Dedifferentiated amniotic fluid mesenchymal stem cell (primary cell): ENCODE measurements around the gene PDE2A.

Experiments used
- DNase-seq: peaks from one replicate; pipeline ENCODE4 v3.0.0-alpha.2; 2016; ENCODE audit errors: extremely low spot score

Gene PDE2A

DNA sequence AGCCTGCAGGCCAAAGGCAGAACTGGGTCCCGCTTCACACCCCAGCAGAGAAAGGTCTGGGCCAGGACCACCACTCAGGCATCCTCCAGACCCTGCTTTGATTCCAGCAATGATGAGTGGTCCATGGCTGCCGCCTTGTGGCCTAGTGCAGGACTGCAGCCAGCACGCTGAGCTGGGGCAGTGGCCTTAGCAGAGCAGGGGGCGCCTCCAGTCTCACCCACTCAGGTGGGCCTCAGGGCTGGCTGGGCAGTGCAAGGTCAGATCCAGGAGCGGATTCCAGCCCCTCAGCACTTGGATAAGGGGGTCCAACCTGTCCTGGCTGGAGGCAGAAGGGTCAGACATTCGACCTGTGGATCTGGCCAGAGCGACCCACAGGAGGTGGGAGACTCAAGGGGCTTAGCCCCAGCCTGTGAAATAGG, 9.6 kb upstream of the PDE2A start:
- no peak for DNase-seq

DNA sequence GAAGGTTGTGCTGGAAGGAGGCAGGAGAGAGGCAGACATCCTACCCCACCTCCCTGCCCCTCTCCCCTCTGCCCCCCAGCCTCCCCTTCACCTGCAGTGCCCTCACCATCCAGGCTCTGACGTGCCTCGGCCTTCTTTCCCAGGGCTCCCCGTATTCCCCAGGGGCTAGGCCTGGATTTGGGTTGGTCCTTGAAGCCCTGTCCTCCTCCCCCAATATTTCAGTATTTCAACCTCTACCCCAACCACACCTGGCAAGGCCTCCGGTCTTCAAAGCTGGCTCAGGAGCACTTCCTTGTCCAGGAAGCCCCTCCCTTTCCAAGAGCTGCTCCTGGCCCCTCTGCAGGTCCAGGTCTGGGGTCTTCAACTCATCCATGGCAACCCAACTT, 8.6 kb upstream of the PDE2A start:
- no peak for DNase-seq

DNA sequence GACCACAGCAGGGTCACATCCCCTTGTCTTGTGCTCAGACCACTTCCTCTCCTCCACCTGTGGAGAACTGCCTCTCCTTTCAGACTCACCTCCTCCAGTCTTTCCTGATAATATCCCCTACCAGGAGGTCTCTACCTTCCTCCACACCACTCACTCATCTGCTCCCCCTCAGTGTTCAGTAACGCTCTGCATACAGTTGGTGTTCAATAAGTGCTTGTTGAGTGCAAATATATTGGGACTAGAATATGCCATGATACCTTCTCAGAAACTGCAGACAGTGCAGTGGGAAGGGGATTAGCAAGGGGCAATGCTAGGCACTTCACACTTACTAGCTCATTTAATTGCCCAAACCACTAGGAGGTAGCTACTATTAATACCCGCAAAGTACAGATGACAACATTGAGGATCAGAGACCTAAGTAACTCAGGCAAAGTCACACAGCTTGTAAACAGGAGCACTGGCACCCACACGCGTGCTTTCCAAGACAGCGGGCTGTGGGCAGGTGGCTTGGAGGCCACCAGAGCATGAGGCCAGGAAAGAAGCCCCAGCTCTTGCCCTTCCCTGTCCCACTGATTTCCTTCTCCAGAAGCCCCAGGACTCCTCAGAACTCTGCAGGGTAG, 8.1 kb upstream of the PDE2A start:
- DNase-seq, result no peak

DNA sequence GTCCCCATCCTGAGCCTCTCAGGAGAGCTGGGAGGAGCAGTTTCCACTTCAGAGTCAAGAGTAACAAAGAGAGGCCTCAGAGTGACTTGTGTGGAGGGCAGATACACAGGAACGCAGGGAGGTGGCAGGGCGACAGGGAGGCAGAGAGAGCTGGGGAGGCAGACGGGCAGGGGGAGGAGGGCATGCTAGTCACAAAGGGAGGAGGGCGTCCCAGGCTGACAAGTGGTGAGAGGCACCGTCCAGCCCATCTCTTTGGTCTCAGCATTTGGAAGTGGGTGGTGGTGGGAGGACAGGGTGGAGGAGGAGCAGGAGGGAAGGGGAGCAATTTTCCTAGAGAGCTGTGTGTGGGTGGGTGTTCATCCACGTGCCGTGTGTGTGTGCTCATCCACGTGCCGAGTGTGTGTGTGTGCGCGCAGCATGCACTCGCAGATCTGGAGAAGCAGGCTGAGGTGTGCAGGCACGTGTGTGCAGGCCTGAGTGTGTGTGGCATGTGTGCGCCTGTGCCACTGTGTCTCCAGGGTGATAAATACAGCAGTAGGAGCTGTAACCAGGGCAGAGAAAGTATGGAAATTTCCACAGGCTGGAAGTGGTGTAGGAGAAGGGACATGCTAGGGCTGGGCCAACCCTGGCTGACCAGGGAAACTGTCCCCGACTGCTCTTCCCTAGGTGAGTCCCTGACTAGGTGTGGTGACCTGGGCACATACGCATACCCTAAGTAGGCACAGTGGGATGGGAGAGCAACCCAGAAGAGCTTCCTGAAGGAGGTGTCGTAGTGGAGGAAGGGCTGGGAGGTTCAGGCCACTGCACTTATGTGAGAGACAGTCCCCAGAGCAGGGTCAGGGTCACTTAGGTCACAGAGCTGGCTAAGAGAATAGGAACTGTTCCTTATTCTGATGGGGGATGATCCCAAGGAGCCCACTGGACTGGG, 7.3 kb upstream of the PDE2A start:
- DNase-seq, result no peak

DNA sequence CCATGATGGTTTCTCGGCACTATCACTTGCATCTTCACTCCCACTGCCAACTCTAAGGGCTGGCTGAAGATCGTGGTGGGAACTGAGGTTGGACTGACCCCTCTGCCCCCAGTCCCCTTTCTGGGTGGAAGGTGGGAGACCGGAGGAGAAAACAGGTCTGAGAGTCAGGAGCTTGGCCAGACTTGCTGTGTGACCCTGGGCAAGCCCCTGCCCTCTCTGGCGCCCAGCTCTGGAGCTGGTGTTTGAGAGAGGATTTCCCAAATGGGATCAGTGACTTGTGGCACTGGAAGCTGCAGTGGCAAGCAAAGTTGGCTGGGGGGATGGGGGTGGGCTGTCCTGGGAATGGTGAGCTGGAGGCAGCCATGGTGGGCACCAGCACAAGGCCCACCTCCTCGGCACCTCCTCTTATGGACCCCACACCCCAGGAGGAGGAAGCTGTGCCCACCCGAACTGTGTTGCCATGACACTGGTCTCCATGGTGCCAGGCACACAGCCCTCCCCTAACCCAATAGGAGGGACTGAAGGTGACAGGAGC, 6.5 kb upstream of the PDE2A start:
- DNase-seq, result no peak

DNA sequence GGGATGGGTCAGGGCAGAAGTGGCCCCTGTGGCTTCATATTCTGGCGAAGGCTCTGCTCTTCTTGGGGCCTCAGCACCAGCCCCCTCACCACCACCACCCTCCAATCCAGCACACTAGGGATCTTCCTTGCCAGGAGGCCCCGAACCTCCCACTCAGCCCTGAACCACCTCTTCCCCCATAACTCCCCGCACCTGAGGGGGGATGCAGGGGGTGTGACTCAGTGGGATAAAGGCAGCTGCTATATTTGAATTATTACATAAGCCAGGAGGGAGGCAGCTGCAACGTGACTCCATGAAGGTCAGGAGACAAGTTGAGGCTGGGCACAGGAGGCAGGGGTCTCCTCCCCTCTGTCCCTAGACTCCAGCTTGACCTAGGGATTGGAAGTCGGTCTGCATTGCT, 5.6 kb upstream of the PDE2A start:
- DNase-seq, result no peak

DNA sequence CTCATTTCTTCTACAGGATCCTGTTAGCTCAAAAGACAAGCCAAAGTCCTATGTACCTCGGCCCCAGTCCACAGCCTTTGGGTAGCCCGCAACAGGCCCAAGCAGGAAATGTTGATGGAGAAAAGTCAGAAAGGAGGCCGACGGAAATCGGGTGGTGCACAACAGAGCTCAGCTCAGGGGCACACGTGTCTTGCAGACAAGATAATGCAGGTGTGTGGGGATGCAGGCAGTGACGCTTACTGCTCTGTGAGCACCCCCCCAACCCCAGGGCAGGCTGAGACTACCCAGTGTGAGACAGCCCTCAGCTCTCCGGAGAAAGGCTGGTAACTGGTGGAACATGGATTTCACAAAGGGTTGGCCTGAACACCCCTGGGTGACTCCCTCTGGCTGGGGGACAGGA, 4.3 kb upstream of the PDE2A start:
- no peak for DNase-seq

DNA sequence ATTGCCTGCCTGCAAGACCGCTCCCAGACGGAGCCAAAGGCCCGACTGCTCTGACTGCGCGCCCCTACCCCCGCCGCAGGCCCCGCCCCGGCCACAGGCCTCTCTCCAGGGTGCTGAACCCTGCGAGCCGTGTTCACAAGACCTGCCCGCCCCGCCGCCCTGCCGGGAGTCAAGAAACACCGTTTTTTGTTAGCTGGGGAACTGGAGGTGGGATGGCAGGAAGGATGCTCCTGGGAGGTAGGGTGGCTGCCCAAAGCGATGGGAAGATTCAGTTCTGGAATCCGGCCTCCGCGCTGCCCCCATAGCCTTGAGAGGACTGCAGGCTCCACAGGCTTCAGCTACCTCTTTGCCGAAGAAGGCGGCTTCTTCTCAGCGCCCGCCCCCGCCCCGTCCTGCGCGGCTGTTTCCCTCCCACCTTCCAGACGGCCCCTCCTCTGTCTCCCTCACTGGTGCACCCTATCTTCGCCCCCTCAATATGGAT, 2.7 kb upstream of the PDE2A start:
- DNase-seq, result no peak

DNA sequence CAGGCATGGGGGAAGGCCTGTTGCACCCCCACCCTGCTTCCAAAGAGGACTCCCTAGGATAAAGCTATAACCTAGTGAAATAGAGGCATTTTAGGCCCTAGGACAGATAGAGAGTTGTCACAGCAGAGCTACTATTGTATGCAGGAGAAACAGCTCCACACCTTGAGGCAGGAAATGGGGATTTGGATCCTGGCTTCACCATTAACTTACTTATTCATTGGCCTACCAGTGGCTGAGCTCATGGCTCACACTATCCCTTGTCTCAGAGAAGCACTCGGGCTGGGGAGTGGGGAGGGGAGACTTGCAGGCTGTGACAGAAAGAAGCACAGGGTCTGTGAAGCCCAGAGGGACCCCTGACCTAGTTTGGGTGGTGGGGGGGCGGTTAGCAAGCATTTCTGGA, 999 bp upstream of the PDE2A start:
- DNase-seq, result no peak

DNA sequence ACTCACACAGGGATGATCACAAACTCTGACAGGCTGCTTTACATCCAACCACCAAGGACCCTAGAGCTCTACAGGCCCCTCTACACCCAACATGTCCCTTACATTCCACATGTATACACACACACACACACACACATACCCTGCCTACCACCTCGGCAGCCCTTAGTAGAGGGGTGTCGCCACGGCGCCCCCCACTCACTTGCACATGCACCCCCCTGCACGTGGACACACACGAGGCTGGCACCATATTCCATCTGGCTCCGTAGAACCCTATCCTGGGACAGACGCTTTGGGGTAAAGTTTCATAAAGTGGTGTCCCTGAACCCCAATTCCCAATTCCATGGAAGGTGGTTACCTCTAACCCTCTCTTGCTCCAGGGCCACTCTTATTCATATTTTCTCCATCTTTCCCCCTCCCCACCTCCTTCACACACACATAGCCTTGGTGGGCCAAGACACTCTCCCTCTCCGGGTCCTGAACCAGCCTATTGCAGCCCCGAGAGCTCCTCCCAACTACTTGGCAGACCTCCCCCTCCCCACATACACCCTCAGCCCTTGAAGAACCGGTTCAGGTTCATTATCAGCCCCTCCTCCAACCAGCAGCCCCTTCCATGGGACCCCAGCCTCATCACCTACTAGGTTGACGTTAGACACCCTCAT, 809 bp downstream of the PDE2A start:
- DNase-seq, result no peak

DNA sequence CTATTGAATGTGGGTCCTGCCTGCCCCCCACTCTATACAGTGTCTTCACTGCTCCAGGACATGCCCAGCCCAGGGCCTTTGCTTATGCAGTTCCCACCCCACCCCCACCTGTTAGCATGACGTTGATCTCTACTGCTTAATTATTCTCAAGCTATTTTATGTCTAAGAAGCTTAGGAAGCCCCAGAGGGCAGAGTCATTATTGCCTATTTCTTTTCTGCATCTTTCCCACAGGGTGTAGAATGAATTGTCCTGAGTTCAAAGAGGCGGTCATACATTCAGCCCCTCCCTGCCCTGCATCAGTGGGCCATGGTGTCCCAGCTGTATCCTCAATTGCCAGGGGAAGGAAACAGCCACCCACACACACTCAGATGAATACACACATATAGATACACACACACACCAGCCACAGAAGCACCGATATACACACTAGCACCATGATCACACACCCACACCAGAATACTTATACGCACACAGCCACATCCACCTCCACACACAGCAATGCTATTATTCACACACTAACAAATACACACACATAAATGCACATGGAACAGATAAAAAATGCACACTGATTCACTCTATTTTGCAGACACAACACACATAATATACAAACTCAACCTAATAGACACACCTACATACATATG, 1.5 kb downstream of the PDE2A start:
- DNase-seq, result no peak

DNA sequence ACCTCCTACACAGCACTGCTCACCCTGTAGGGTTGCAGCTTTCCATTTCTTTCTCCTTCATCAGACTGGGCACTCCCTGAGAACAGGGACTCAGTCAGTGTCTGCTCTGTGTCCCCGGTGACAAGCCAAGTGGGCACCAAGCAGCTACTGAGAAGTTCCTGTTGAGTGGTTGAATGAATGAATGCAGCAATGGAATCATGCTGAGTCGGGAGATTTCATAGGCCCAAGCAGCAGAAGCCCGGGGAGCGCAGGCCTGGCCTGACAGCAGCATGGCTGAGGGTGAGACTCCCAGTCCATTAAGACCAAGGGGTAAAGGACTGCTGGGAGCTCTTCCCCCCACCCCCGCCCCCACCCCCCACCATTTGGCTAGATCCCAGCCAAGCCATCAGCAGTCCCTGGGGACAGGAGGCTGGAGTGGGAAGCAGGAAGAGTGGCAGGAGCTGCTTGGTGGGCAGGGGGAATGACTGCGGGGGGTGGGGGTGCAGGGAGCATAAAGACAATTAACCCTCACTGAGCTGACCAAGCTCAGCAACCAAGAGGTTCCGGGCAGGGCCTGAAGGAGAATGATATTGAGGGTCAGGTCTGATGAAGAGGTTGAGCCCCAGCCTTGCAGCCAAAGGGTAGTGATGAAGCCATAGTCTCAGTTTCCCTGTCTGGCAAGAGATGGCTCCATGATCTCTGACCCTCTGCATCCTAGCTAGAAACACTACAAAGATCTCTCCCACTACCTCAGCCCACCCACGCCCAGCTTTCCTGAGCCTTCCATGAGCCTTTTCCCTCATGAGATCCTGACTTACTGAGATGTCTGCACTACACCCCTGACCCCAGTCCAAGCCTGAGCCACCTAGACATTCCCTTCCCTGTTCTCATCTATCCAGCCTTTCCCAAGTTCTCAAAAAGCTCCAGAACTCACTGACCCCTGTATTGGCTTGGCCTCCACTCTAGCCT, 2.8 kb downstream of the PDE2A start:
- DNase-seq, result no peak

DNA sequence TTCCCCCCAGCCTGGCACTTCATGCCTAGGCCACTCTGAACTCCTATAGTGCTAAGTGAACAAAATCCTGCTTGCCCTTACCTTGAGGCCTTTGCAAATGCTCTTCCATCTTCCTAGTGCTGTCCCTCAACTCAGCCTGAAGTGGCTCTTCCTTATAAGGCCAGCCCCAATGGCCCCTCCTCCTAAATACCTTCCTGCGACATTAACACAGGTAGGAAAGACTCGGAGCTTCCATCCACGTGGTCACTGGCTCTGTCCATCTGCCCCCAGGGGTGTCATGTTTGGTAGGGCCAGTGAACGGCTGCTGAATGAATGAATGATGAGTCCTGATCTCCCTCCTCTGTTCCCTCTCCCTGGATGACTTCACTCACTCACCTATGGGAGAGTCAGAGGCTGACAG, 4.2 kb downstream of the PDE2A start:
- DNase-seq, result no peak

DNA sequence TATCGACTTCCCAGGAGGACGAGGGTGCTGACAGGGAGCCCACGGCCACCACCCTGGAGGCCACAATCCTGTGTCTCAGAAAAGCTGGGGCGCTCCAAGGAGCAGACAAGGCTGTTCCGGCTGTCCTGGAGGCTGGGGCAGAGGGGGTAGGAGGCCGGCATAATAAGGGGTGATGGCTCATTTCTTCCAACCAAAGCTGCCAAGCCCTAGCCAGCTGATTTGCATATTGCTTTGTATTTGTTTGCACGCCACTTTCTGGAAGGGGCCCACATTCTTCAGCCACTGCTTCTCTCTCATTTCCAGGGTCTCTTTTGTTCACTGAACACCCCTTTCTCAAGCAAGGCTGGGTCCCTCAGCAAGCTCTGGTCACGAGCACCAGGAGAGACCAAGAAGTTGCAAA, 4.7 kb downstream of the PDE2A start:
- no peak for DNase-seq

DNA sequence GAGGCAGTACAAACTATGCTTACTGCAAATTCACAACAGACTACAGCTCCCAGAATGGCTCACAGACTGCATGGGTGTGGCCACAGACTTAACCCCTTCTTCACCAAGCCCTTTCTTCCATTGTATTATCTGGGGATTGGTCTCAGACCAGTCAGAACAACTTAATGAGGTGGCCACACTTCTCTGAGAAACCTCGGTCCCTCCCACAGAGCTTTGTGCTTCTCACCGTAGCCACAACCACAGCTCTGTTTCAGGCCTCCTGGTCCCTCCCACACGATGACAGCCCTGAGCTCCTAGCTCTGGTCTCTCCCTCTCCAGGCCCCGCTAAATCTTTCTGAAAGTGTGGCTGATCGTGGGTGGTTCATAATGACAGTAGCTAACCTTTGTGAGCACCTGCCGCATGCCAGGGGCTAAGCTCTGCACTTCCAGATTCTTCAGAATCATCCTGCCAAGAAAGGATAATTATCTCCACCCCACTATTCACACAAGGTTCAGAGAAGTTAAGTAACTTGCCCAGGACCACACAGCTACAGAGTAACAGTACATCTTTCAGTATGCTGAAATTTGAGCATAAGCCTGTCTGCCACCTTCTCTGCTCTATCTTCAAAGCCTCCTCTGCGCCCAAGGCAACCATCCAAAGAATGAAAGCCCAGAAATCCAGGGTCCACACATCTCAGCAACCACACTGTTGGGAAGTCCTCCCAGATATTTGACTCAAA, 5.4 kb downstream of the PDE2A start:
- DNase-seq, result no peak

DNA sequence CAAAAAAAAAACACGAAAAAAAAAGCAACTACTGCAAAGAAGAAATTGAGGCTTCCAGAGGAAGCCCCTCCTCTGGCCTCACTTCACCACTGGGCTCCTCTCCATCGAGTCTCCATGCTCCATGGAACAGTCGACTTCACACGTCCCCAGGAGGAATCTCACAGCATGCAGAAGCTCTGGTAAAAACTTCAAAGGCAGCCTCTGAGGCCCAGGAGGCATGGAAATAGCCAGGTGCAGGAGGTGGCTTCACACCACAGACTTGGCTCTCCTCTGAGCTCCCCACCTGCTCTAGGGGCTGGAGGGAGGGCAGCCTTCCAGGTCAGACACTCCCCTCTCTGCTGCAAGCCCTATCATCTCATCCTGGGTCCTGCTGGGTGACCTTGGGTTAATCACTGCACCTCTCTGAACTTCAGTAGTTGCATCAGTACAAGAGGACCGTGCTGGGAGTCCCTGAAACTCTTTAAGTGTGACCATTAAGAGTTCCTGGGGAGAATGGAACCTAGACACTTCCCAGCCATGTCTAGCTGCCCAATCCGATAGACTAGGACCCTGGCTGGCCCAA, 8.2 kb downstream of the PDE2A start:
- DNase-seq, result no peak

DNA sequence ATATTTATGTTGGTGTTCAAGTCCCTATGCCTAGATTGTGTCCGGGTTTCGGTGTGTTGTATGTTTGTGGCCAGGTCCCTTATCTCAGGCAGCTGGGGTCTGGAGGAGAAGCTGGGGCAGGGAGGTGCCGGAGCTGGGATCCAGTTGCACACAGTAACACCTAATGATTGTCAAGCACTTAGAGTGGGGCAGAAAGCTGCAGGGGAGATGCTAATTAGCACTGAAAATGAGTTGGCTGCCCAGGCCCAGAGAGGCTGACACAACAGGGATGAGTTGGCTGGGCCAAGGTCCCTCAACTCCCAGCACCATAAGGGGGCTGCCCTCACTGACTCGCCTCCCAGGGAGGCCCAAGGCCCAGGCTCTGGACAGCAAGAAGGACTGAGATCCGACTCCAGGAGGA, 12.2 kb downstream of the PDE2A start:
- no peak for DNase-seq

DNA sequence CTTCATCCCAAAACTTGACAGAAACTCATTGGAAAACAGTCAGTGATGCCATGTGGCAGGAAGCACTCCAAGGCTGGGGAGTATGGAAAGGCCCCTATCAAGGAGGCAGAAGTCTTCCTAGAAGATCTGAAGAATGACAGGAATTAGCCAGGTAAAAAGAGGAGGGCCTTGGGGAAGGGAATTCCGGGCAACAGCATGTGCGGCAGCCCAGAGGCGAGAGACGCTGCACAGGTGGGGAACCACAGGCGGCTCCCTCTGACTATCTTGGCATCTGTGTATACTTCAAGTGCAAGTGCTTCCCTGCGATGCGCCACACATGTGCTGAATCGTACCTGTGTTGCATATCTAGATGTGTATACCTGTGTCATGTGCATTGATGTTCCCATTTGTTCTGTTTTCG, 12.7 kb downstream of the PDE2A start:
- no peak for DNase-seq

DNA sequence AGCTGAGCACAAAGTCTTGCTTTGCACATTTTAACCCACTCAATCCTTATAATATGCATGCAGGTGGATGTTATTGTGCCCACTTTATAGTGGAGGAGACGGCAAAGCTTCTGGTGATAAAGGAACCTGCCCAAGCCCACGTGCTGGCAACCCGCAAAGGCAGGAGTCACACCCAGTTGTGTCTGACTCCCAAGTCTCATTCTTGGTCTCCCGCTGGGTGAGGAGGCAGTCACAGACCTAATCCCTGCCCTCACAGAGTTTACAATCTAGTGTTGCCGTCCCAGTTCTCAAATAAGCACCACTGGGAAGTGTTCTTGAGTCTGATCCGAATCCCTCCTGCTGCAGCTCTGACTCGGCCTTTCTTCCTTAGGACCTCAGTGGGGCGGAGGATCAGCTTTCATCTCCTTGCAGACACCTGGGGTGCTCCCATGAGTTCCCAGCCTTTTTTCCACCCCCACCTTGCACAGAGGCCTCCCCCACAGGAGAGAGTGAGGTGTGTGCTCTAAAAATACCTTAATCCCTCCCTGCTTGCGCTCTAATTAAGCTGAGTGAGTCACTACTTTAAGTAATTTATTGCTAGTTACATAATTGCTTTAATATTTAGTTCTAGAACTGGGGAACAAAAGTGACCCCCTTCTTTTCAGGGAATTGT, 15.1 kb downstream of the PDE2A start:
- DNase-seq, result no peak
